IMR-90 (cell line): Measurements from ENCODE around the gene FMN1.

Experiments used
- MAZ ChIP-seq: IDR thresholded peaks from 2 replicates; pipeline ENCODE4 v1.6.1; 2012; ENCODE audit warnings: low read depth, mild to moderate bottlenecking, low read length, improper control_type of control experiment, moderate library complexity, borderline replicate concordance
- RFX5 ChIP-seq: IDR thresholded peaks from 2 replicates; pipeline ENCODE4 v1.8.0; 2012; ENCODE audit warnings: low read depth, mild to moderate bottlenecking, low read length, moderate library complexity
- TF ChIP-seq, protein P1 (sequence below): conservative IDR thresholded peaks from 2 replicates; pipeline ENCODE4 v1.5.1; 2012; ENCODE audit warnings: mild to moderate bottlenecking, low read depth, low read length, improper control_type of control experiment

DNA sequence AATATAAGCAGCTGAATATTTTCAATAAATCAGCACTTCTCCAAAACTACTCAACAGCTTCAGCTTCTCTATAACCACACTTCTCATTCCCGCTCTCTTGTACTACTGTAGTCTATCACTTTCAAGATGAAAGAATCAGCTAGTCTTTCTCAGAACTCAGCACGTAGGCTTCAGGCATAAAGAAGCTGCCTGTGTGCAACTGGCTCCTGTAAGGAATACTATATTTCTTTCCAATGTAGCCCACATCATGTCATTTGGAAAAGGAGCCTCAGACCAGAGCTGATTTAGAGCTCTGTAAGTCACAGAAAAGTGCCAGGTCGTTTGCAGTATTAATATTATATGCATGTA lies 62.3 kb downstream of the FMN1 start:
- TF ChIP-seq, protein P1, sequence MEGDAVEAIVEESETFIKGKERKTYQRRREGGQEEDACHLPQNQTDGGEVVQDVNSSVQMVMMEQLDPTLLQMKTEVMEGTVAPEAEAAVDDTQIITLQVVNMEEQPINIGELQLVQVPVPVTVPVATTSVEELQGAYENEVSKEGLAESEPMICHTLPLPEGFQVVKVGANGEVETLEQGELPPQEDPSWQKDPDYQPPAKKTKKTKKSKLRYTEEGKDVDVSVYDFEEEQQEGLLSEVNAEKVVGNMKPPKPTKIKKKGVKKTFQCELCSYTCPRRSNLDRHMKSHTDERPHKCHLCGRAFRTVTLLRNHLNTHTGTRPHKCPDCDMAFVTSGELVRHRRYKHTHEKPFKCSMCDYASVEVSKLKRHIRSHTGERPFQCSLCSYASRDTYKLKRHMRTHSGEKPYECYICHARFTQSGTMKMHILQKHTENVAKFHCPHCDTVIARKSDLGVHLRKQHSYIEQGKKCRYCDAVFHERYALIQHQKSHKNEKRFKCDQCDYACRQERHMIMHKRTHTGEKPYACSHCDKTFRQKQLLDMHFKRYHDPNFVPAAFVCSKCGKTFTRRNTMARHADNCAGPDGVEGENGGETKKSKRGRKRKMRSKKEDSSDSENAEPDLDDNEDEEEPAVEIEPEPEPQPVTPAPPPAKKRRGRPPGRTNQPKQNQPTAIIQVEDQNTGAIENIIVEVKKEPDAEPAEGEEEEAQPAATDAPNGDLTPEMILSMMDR, result no peak
- no peak for TF ChIP-seq MAZ
- TF ChIP-seq RFX5, result no peak
